Measurements from ENCODE around the gene TRAF3IP1.
"Not testable (repeated sequence)": the region's sequence is repeated elsewhere in the genome, so short reads cannot be mapped to it uniquely, and the experiment has no call there.

Gene TRAF3IP1

GRCh38 chr2:238314576-238314975, 5.7 kb upstream of the TRAF3IP1 start:
- no peak for TF ChIP-seq CTCF (conservative IDR thresholded peaks at IDR 0.05)
- H3K27ac ChIP-seq = no peak overlapping the region

- TF ChIP-seq CTCF (conservative IDR thresholded peaks at IDR 0.05) = no peak
These were observed 5.2 kb upstream of the TRAF3IP1 start for GRCh38 chr2:238315031-238315595.

GRCh38 chr2:238320648-238321281, 447 bp downstream of the TRAF3IP1 start:
- H3K27ac ChIP-seq = peak overlapping the region; percentile 65
- TF ChIP-seq CTCF (conservative IDR thresholded peaks at IDR 0.05) = no peak

More at GRCh38 chr2:238315031-238315595, 5.2 kb upstream of the TRAF3IP1 start:
- no peak overlapping the region for H3K27ac ChIP-seq

GRCh38 chr2:238321467-238321866, 1.1 kb downstream of the TRAF3IP1 start:
- no peak for TF ChIP-seq CTCF (conservative IDR thresholded peaks at IDR 0.05)
- peak overlapping the region; percentile 65 for H3K27ac ChIP-seq

GRCh38 chr2:238322001-238322411, 1.7 kb downstream of the TRAF3IP1 start:
- H3K27ac ChIP-seq = no peak overlapping the region
- no peak for TF ChIP-seq CTCF (conservative IDR thresholded peaks at IDR 0.05)

- not testable (repeated sequence) for H3K27ac ChIP-seq
These were observed 3.9 kb downstream of the TRAF3IP1 start for GRCh38 chr2:238324248-238324647.

- no peak for TF ChIP-seq CTCF (conservative IDR thresholded peaks at IDR 0.05)
- no peak overlapping the region for H3K27ac ChIP-seq
These were observed 5.4 kb downstream of the TRAF3IP1 start for GRCh38 chr2:238325694-238326093.

- no peak for TF ChIP-seq CTCF (conservative IDR thresholded peaks at IDR 0.05)
- no peak overlapping the region for H3K27ac ChIP-seq
These were observed 6.6 kb downstream of the TRAF3IP1 start for GRCh38 chr2:238326801-238327365.

All from VCaP (cell line).